H1 (cell line): ENCODE results near the gene EEPD1. TPM values are rescaled to one million over a fixed set of nuclear protein-coding genes. Genes with fewer than 3 reads are reported as not detected.

ENCODE experiments used
- CEBPB ChIP-seq: IDR thresholded peaks from 2 replicates; pipeline ENCODE4 v1.6.1; 2012; ENCODE audit warnings: low read depth, low read length
- CHD7 ChIP-seq: fragments of 300-600 bp; sonication (generic); IDR thresholded peaks from 2 replicates; pipeline ENCODE4 v1.7.1; 2012; ENCODE audit warnings: low read length, moderate library complexity, mild to moderate bottlenecking, inconsistent platforms; ENCODE audit not compliant: insufficient replicate concordance
- FOSL1 ChIP-seq: IDR thresholded peaks from 2 replicates; pipeline ENCODE4 v1.6.1; 2011; ENCODE audit warnings: mild to moderate bottlenecking, low read depth, low read length, moderate library complexity; ENCODE audit not compliant: insufficient read depth
- GTF2F1 ChIP-seq: IDR thresholded peaks from 2 replicates; pipeline ENCODE4 v1.6.1; 2012; ENCODE audit warnings: low read depth, low read length, improper control_type of control experiment, borderline replicate concordance
- KDM5A ChIP-seq: fragments of 200-600 bp; IDR thresholded peaks from 2 replicates; pipeline ENCODE4 v1.7.1; 2012; ENCODE audit warnings: mild to moderate bottlenecking, low read length, inconsistent platforms, mixed read lengths
- NANOG ChIP-seq: IDR thresholded peaks from 2 replicates; pipeline ENCODE4 v1.6.1; 2011; ENCODE audit warnings: low read length, low read depth, mild to moderate bottlenecking, inconsistent platforms; ENCODE audit not compliant: insufficient read depth, poor library complexity, severe bottlenecking
- TBP ChIP-seq: IDR thresholded peaks from 2 replicates; pipeline ENCODE4 v1.6.1; 2011; ENCODE audit warnings: low read depth, low read length, improper control_type of control experiment
- TCF12 ChIP-seq: IDR thresholded peaks from 2 replicates; pipeline ENCODE4 v1.6.1; 2011; ENCODE audit warnings: low read depth, mild to moderate bottlenecking, low read length
- USF2 ChIP-seq: IDR thresholded peaks from 2 replicates; pipeline ENCODE4 v1.6.1; 2011; ENCODE audit warnings: low read length, improper control_type of control experiment
- polyA plus RNA-seq, 7 experiments: library from polyadenylated mRNA; depleted of rRNA in 3 of 7; stranded (reverse) in 5 of 7; unstranded in 2 of 7; fragments of >200 nt in 5 of 7; fragments of 200-250 nt in 2 of 7; gene quantifications; 1 replicate in 5 of 7; 2 replicates in 1 of 7; 4 replicates in 1 of 7; pipeline versions ENCODE4 v1.2.1 to v1.2.3, GENCODE V29; 2011 to 2013; ENCODE audit warnings: missing spikeins in 2 of 7, mixed read lengths in 2 of 7
- total RNA-seq: library from RNA; stranded (reverse); fragmentation: NEBNext Ultra II Directional; extraction: Animal tissue kit (Norgen Biotek cat#: 25700); gene quantifications from 2 replicates; pipeline ENCODE4 v1.2.1, GENCODE V29; 2021

Gene EEPD1
- total and polyA plus RNA-seq, 2 of the 8 experiments (the other 6 are each of a cell fraction or from before 2014, with no cell fraction given) = 3.1 to 7.8 TPM

DNA sequence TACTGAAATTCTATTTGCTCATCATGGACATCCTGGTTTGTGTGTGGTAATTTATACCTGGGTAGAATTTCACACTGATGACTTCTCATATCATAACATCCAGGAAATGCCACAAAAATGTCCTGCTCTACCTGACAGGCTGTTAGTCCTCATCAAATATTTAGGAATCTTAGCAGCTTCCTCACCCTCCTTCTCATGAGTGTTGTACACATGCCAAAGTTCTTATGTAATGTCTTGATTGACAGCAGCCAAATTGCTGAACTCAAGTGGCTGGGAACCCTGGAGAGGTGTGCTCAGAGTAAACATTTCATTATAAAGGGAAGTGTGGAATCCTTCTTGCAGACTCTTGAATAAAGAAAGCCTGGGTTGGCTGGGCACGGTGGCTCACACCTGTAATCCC, 8.9 kb downstream of the EEPD1 start (continued):
- TF ChIP-seq CHD7 = no peak
- TF ChIP-seq USF2 = no peak
- TF ChIP-seq NANOG = no peak
- TF ChIP-seq CEBPB = no peak
- TF ChIP-seq FOSL1 = no peak
- TF ChIP-seq GTF2F1 = no peak
- no peak for TF ChIP-seq TBP
- TF ChIP-seq TCF12 = no peak
- no peak for TF ChIP-seq KDM5A
- TF ChIP-seq, all 59 proteins: peak for 0
